Raji (cell line): Measurements from ENCODE around the gene CCNF.

Experiments used
- POLR2A ChIP-seq: IDR thresholded peaks from 2 replicates; pipeline ENCODE4 v1.6.1; 2011; ENCODE audit warnings: low read depth, low read length, control low read depth; ENCODE audit not compliant: insufficient read depth

Gene CCNF

DNA sequence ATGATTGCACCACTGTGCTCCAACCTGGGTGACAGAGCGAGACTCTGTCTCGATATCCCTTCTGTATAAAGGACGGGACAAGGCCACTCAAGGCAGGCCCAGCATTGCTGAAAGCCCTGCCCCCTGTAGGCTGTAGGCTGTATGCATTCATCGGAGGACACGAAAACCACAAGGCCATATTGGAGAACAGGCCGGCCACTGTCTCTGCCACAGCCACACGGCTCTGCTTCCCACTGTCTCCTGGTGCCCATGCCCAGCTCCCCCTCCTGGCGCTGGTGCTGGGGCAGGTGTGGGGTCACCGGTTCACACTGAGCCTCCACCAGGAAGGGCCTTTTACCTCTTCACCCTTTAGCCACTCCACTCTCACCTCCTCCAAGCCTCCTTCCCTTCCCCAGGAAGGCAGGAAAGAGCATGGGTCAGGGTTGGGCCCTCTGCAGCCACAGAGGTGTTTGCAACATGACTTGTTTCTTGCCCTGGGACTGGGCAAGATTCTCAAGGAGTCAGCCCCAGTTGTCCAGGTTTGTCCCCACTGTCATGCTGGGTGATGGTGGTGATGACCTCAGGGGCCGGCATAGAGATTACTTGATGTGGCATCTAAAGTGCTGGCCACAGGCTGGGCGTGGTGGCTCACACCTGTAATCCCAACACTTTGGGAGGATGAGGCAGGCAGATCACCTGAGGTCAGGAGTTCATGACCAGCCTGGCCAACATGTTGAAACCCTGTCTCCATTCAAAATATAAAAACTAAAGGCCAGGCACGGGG is 36.6 kb downstream of the CCNF start:
- no peak; the same call in 1 of the 2 replicates for TF ChIP-seq POLR2A

GRCh38 chr16:2466667-2467527 is 37.6 kb downstream of the CCNF start:
- TF ChIP-seq POLR2A = peak; percentile 35; the same call in 1 of the 2 replicates

GRCh38 chr16:2467528-2468232 is 38.4 kb downstream of the CCNF start:
- no peak; the same call in 1 of the 2 replicates for TF ChIP-seq POLR2A

DNA sequence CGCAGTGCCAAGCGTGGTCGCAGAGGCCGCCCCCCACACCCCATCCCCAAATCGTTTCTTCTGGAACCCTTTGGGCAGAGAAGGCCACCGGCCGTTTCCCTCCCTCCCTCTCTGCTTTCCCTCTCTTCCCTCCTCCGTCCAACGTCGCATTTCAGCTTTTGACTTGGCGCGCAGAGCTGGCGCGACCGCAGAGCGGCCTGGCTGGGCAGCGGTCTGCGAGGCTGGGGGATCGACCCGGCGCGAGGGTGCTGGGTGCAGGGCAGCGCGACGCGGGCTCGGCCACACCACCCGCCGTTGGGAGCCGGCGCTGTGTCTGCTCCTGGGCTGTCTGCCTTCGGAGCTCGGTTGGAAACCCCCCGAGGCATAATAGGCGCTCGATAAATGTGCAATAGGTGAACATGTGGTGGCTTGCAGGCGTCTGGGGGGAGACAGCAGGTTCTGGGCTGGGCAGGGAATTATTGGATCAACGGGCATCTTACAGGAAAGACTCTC is 39.0 kb downstream of the CCNF start:
- no peak for TF ChIP-seq POLR2A

GRCh38 chr16:2468725-2469398 is 39.6 kb downstream of the CCNF start:
- peak; percentile 66 for TF ChIP-seq POLR2A

DNA sequence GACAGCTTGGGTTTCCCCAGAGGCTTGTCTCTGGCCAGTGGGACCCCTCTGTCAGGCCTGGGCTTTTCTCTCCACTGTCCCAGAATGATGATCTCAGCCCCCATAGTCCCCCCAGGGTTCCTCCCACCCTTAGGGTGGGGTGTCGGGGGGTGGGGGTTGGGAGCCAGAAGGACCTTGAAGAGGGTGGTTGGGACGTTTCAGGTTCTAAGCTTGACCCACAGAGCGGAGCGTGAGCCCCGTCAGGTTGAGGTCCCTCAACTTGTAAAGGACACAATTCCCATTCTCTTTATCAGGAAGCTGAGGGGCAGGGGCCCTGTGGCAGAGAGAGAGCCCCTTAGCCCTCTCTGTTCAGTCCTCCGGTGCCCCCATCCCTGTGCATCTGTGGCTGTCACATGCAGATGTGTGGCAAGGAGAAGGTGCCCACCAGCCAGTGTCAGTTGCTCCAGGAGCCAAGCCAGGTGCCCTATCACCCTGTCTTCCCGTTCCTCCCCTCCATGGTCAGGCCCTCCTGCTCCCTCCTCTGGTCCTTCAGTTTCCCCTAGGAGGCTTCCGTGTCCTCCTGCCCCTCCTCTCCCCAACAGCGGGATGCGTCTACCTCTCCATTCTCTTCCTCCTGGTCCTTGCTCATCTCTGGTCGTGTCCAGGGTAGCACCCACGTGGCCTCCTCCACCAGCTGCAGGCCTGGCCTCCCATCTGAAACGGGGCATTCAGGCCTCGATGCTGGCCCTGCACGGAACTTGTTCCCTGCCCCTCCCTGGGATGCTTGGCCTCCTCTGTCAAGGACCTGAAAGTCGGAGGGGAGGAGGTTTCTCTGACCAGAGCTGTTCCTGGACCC is 40.4 kb downstream of the CCNF start:
- TF ChIP-seq POLR2A = peak; percentile 62

DNA sequence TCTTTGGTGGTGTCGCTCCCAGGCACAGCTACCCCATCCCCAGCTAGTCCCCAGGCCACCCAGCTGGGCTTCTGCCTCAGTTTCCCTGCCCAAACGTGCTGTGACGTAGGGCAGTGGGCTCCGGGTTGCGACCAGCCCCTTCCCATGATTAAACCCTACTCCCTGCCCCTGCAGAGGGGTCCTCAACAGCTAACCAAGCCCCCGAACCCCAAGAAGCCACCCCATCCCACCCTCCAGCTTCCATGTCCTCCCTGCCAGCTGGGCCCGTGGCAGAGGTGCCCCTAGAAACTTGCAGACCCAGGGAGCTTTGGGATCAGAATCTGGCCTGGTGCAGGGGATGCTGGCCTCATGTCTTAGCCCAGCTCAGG is 41.0 kb downstream of the CCNF start:
- TF ChIP-seq POLR2A = peak; percentile 25; the same call in 1 of the 2 replicates

- TF ChIP-seq POLR2A = no peak; the same call in 1 of the 2 replicates
Measured at GRCh38 chr16:2470603-2471015, 41.4 kb downstream of the CCNF start.

DNA sequence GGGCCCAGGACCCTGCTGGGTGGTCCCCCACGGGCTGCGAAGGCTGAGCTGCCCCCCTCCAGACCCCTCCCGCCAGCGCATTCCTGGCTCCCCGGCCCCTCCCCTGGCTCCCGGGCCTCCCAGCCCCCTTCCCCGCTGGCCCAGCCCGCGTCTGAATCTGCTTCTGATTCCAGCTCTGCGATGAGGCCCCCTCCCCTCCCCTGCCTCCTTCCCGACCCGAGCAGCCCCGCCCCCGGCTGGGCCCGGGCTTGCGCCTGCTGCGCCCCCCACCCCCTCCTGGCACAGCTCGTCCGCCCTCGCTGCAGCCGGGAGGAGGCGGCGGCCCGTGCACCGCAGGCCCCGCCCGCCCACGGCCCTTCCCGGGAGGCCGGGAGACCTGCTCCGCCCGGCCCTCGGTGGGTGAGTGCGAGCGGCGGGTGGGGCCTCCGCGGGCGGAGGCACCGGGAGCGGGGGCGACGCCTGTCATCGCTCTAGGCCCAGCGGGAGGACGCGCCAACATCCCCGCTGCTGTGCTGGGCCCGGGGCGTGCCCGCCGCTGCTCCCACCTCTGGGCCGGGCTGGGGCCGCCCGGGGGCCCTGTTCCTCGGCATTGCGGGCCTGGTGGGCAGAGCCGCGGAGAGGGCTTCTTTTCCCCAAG is 41.9 kb downstream of the CCNF start, which contains the start of gene NTN3:
Gene NTN3 (plus strand): TSS at position 282 of the 637 bp plus-strand sequence. CDS start 405 bp downstream, outside the sequence.
- TF ChIP-seq POLR2A = no peak

GRCh38 chr16:2471653-2472487 is 42.6 kb downstream of the CCNF start:
- peak; percentile 33; the same call in 1 of the 2 replicates for TF ChIP-seq POLR2A

DNA sequence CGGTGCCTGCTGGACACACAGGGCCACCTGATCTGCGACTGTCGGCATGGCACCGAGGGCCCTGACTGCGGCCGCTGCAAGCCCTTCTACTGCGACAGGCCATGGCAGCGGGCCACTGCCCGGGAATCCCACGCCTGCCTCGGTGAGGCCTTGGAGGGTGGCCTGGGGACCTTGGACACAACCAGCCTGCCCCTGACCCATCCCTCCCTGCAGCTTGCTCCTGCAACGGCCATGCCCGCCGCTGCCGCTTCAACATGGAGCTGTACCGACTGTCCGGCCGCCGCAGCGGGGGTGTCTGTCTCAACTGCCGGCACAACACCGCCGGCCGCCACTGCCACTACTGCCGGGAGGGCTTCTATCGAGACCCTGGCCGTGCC is 43.2 kb downstream of the CCNF start:
- no peak for TF ChIP-seq POLR2A

- TF ChIP-seq POLR2A = peak; percentile 53
Measured at GRCh38 chr16:2472885-2473445, 43.7 kb downstream of the CCNF start.
